ENCODE measurements around the gene MOV10. TPM values are rescaled to one million over a fixed set of nuclear protein-coding genes. Genes with fewer than 3 reads are reported as not detected.

Gene MOV10
- total and polyA plus RNA-seq, 2 of the 13 experiments (the other 11 are each of a cell fraction or from before 2014, with no cell fraction given), result 56.4 to 58.2 TPM

DNA sequence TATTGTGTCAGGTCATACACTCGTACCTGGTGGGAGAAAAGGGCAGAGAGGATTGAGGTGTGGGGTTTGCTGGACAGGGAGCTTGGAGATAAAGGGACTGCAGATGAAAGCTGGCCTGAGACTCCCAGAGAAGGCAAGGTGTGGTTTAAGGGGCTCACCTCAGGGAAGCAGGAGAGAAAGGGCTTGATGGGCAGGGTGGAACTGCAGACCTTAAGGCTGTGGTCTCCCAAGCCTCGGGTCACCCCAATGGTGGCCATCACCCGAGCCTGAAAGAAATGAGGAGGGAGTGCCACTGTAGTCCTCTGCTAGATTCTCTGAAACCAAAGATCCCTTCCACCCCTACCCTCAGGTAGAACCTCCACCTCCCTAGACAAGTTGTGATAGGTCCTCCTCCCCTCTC lies 36.1 kb downstream of the MOV10 start:
- 0% methylated on average over 1 of the region's 3 CpGs for WGBS (ENCODE audit: low lambda C conversion rate)
- Histone ChIP-seq H2AFZ (ENCODE audit: low read length) (no peak overlapping the region), H3K79me2 (ENCODE audit: insufficient read depth, low read length) (peaks cover 10% of the 10 kb centered on the region), H3K9ac (ENCODE audit: insufficient read depth, low read depth, low read length) (no peak overlapping the region), H3K4me3 (replicated peaks in 1 of 3; ENCODE audit: insufficient read depth in 1 of 3, low read depth in 2 of 3, low read length in 3 of 3) (no peak overlapping the region), H3K27ac (ENCODE audit: extremely low read length, insufficient read depth, low read length) (no peak overlapping the region), H3K36me3 (replicated peaks in 1 of 2; ENCODE audit: control insufficient read depth in 1 of 2, insufficient read depth in 2 of 2, low read length in 2 of 2) (no peaks in the 10 kb centered on the region), H3K4me2 (ENCODE audit: low read depth, low read length) (no peak overlapping the region), H3K9me3 (ENCODE audit: low read length) (no peaks in the 10 kb centered on the region), H3K4me1 (ENCODE audit: insufficient read depth, low read length) (peaks cover 32% of the 10 kb centered on the region), H4K20me1 (ENCODE audit: insufficient read depth, low read length) (no peaks in the 10 kb centered on the region), H3K27me3 (ENCODE audit: control insufficient read depth in 1 of 2, insufficient read depth in 2 of 2, low read length in 2 of 2) (peaks cover 11 to 71% of the 10 kb centered on the region in 2 experiments)
- intact Hi-C loops (cut with micrococcal nuclease; ENCODE audit: unreplicated experiment), result no loop called here
- POLR2A ChIA-PET, result interaction anchor here (1.4 kb wide), 1 partner anchor 15 kb away, joined by 3 read pairs; no protein-coding TSS in a partner anchor
- CTCF ChIA-PET (ENCODE audit: low intra/inter-chr PET ratio, low total read pairs), result no interaction called here
- ATAC-seq (no peak), DNase-seq (ENCODE audit: low spot score) (no peak), FAIRE-seq (no peak)
- in situ Hi-C loops (cut with HindIII; ENCODE audit: extremely low pct_ligation_motif_present, low pct_unique_long_range_greater_than_20kb), result loop anchor here (25.0 kb wide), 1 partner anchor 327 kb away; no protein-coding TSS in a partner anchor
- no TSS peak for BruUV-seq (replicated peaks)
- TF ChIP-seq MIXL1 (CRISPR knock-in tag; IDR thresholded peaks at IDR 0.05) (no peak), POLR2G (IDR thresholded peaks at IDR 0.05; ENCODE audit: low read depth, low read length) (no peak), ZNF562 (CRISPR knock-in tag; IDR thresholded peaks at IDR 0.05; ENCODE audit: borderline replicate concordance) (no peak), ZNF205 (CRISPR knock-in tag; IDR thresholded peaks at IDR 0.05) (no peak), ZFY (CRISPR knock-in tag; IDR thresholded peaks at IDR 0.05) (no peak), MED8 (CRISPR knock-in tag; IDR thresholded peaks at IDR 0.05; ENCODE audit: insufficient replicate concordance) (no peak), CCDC6 (CRISPR knock-in tag; IDR thresholded peaks at IDR 0.05) (no peak)
- TF ChIP-seq, protein P1, sequence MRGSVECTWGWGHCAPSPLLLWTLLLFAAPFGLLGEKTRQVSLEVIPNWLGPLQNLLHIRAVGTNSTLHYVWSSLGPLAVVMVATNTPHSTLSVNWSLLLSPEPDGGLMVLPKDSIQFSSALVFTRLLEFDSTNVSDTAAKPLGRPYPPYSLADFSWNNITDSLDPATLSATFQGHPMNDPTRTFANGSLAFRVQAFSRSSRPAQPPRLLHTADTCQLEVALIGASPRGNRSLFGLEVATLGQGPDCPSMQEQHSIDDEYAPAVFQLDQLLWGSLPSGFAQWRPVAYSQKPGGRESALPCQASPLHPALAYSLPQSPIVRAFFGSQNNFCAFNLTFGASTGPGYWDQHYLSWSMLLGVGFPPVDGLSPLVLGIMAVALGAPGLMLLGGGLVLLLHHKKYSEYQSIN (CRISPR knock-in tag; IDR thresholded peaks at IDR 0.05; ENCODE audit: borderline replicate concordance), result no peak
- TF ChIP-seq, protein P2, sequence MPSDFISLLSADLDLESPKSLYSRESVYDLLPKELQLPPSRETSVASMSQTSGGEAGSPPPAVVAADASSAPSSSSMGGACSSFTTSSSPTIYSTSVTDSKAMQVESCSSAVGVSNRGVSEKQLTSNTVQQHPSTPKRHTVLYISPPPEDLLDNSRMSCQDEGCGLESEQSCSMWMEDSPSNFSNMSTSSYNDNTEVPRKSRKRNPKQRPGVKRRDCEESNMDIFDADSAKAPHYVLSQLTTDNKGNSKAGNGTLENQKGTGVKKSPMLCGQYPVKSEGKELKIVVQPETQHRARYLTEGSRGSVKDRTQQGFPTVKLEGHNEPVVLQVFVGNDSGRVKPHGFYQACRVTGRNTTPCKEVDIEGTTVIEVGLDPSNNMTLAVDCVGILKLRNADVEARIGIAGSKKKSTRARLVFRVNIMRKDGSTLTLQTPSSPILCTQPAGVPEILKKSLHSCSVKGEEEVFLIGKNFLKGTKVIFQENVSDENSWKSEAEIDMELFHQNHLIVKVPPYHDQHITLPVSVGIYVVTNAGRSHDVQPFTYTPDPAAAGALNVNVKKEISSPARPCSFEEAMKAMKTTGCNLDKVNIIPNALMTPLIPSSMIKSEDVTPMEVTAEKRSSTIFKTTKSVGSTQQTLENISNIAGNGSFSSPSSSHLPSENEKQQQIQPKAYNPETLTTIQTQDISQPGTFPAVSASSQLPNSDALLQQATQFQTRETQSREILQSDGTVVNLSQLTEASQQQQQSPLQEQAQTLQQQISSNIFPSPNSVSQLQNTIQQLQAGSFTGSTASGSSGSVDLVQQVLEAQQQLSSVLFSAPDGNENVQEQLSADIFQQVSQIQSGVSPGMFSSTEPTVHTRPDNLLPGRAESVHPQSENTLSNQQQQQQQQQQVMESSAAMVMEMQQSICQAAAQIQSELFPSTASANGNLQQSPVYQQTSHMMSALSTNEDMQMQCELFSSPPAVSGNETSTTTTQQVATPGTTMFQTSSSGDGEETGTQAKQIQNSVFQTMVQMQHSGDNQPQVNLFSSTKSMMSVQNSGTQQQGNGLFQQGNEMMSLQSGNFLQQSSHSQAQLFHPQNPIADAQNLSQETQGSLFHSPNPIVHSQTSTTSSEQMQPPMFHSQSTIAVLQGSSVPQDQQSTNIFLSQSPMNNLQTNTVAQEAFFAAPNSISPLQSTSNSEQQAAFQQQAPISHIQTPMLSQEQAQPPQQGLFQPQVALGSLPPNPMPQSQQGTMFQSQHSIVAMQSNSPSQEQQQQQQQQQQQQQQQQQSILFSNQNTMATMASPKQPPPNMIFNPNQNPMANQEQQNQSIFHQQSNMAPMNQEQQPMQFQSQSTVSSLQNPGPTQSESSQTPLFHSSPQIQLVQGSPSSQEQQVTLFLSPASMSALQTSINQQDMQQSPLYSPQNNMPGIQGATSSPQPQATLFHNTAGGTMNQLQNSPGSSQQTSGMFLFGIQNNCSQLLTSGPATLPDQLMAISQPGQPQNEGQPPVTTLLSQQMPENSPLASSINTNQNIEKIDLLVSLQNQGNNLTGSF (CRISPR knock-in tag; IDR thresholded peaks at IDR 0.05), result no peak
- TF ChIP-seq, protein P3, sequence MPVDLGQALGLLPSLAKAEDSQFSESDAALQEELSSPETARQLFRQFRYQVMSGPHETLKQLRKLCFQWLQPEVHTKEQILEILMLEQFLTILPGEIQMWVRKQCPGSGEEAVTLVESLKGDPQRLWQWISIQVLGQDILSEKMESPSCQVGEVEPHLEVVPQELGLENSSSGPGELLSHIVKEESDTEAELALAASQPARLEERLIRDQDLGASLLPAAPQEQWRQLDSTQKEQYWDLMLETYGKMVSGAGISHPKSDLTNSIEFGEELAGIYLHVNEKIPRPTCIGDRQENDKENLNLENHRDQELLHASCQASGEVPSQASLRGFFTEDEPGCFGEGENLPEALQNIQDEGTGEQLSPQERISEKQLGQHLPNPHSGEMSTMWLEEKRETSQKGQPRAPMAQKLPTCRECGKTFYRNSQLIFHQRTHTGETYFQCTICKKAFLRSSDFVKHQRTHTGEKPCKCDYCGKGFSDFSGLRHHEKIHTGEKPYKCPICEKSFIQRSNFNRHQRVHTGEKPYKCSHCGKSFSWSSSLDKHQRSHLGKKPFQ (CRISPR knock-in tag; IDR thresholded peaks at IDR 0.05; ENCODE audit: insufficient replicate concordance), result no peak
- TF ChIP-seq, protein P4, sequence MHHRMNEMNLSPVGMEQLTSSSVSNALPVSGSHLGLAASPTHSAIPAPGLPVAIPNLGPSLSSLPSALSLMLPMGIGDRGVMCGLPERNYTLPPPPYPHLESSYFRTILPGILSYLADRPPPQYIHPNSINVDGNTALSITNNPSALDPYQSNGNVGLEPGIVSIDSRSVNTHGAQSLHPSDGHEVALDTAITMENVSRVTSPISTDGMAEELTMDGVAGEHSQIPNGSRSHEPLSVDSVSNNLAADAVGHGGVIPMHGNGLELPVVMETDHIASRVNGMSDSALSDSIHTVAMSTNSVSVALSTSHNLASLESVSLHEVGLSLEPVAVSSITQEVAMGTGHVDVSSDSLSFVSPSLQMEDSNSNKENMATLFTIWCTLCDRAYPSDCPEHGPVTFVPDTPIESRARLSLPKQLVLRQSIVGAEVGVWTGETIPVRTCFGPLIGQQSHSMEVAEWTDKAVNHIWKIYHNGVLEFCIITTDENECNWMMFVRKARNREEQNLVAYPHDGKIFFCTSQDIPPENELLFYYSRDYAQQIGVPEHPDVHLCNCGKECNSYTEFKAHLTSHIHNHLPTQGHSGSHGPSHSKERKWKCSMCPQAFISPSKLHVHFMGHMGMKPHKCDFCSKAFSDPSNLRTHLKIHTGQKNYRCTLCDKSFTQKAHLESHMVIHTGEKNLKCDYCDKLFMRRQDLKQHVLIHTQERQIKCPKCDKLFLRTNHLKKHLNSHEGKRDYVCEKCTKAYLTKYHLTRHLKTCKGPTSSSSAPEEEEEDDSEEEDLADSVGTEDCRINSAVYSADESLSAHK (CRISPR knock-in tag; IDR thresholded peaks at IDR 0.05; ENCODE audit: borderline replicate concordance), result no peak
- TF ChIP-seq, protein P5, sequence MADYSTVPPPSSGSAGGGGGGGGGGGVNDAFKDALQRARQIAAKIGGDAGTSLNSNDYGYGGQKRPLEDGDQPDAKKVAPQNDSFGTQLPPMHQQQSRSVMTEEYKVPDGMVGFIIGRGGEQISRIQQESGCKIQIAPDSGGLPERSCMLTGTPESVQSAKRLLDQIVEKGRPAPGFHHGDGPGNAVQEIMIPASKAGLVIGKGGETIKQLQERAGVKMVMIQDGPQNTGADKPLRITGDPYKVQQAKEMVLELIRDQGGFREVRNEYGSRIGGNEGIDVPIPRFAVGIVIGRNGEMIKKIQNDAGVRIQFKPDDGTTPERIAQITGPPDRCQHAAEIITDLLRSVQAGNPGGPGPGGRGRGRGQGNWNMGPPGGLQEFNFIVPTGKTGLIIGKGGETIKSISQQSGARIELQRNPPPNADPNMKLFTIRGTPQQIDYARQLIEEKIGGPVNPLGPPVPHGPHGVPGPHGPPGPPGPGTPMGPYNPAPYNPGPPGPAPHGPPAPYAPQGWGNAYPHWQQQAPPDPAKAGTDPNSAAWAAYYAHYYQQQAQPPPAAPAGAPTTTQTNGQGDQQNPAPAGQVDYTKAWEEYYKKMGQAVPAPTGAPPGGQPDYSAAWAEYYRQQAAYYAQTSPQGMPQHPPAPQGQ (CRISPR knock-in tag; IDR thresholded peaks at IDR 0.05; ENCODE audit: borderline replicate concordance), result no peak
